ENCODE measurements around the gene KCTD18.

KCTD18 gene

GRCh38 chr2:200477667-200478131, 32.2 kb downstream of the KCTD18 start:
- H3K4me3 ChIP-seq (ENCODE audit: low read depth, low read length), result no peak overlapping the region
- no peak for TF ChIP-seq CTCF (IDR thresholded peaks at IDR 0.05; ENCODE audit: control insufficient read depth, extremely low read depth, insufficient read depth)
- no peak for DNase-seq (ENCODE audit: low read depth)

- no peak for DNase-seq (ENCODE audit: low read depth)
- no peak for TF ChIP-seq CTCF (IDR thresholded peaks at IDR 0.05; ENCODE audit: control insufficient read depth, extremely low read depth, insufficient read depth)
- H3K4me3 ChIP-seq (ENCODE audit: low read depth, low read length), result no peak overlapping the region
Measured at GRCh38 chr2:200476836-200477235, 33.0 kb downstream of the KCTD18 start.

- no peak for TF ChIP-seq CTCF (IDR thresholded peaks at IDR 0.05; ENCODE audit: control insufficient read depth, extremely low read depth, insufficient read depth)
- no peak overlapping the region for H3K4me3 ChIP-seq (ENCODE audit: low read depth, low read length)
Measured at GRCh38 chr2:200475795-200476194, 34.1 kb downstream of the KCTD18 start.

GRCh38 chr2:200472853-200473464, 36.9 kb downstream of the KCTD18 start:
- no peak for DNase-seq (ENCODE audit: low read depth)
- H3K4me3 ChIP-seq (ENCODE audit: low read depth, low read length), result no peak overlapping the region
- TF ChIP-seq CTCF (IDR thresholded peaks at IDR 0.05; ENCODE audit: control insufficient read depth, extremely low read depth, insufficient read depth), result no peak

More at GRCh38 chr2:200475795-200476194, 34.1 kb downstream of the KCTD18 start:
- DNase-seq (ENCODE audit: low read depth), result no peak

- no peak for TF ChIP-seq CTCF (IDR thresholded peaks at IDR 0.05; ENCODE audit: control insufficient read depth, extremely low read depth, insufficient read depth)
Measured at GRCh38 chr2:200471928-200472645, 37.8 kb downstream of the KCTD18 start.

GRCh38 chr2:200471324-200471848, 38.5 kb downstream of the KCTD18 start:
- TF ChIP-seq CTCF (IDR thresholded peaks at IDR 0.05; ENCODE audit: control insufficient read depth, extremely low read depth, insufficient read depth), result peak; percentile 72
- H3K4me3 ChIP-seq (ENCODE audit: low read depth, low read length), result no peak overlapping the region
- no peak for DNase-seq (ENCODE audit: low read depth)

More at GRCh38 chr2:200471928-200472645, 37.8 kb downstream of the KCTD18 start:
- no peak for DNase-seq (ENCODE audit: low read depth)
- H3K4me3 ChIP-seq (ENCODE audit: low read depth, low read length), result no peak overlapping the region

Data from LNCaP clone FGC (cell line).